LNCaP clone FGC (cell line): ENCODE results near the gene CDH6.

Experiments used
- DNase-seq: peaks from one replicate; pipeline ENCODE4 v3.0.0-alpha.2; 2011; ENCODE audit warnings: low read depth
- H3K4me3 ChIP-seq: 2 replicates; pipeline ENCODE4 v1.5.1; 2011; ENCODE audit warnings: mild to moderate bottlenecking, low read depth, low read length, control low read depth
- CTCF ChIP-seq: IDR thresholded peaks from 2 replicates; pipeline ENCODE4 v1.5.1; 2012; ENCODE audit warnings: mild to moderate bottlenecking; ENCODE audit not compliant: control insufficient read depth, insufficient read depth; ENCODE audit errors: extremely low read depth

CDH6 gene

GRCh38 chr5:31375999-31376720, 182.7 kb downstream of the CDH6 start:
- DNase-seq, result no peak
- TF ChIP-seq CTCF, result no peak
- no peak overlapping the region for H3K4me3 ChIP-seq

GRCh38 chr5:31377274-31377946, 183.9 kb downstream of the CDH6 start:
- no peak for TF ChIP-seq CTCF

GRCh38 chr5:31378136-31378535, 184.7 kb downstream of the CDH6 start:
- TF ChIP-seq CTCF, result no peak
- no peak overlapping the region for H3K4me3 ChIP-seq
- DNase-seq, result no peak

More at GRCh38 chr5:31377274-31377946, 183.9 kb downstream of the CDH6 start:
- H3K4me3 ChIP-seq, result no peak overlapping the region
- DNase-seq, result no peak
